Kidney glomerular epithelial cell (primary cell): ENCODE data around the gene EHBP1L1.

Experiments
- DNase-seq: peaks from one replicate; lab custom pipeline; 2025; lab: John Stamatoyannopoulos, UW

Gene EHBP1L1

DNA sequence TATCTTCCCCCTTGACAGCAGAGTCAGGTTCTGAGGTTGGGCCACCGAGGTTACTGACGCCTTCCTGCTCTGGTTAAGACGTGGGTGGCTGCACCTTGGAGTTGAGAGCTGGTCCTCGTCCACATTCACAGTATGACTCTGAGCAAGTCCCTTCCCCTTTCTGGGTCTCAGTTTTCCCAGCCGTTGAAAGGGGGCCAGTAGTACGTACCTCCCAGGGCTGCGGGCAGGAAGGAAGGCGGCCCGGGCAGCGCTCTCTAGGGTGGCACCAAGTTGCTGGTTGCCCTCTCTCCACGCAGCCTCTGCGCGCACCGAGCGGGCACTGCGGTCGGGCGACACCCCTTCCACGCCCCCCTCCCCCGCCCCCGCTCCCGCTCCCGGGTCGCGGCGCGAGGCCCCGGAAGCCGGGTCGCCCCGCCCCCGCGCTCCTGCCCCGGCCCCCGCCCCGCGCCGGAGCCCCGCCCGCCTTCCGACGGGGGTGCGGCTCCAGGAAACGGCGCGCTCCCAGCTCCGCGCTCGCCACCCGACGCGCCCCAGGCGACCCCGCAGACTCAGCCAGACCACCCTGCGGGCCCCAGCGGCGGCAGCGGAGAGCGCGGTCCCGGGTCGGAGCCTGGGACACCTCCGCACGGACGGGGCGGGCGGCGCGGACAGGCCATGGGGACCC lies at the start of gene EHBP1L1:
Gene EHBP1L1 (plus strand): TSS at position 486 of the 664 bp plus-strand sequence. CDS start 250 bp downstream, outside the sequence.
- no peak for DNase-seq

DNA sequence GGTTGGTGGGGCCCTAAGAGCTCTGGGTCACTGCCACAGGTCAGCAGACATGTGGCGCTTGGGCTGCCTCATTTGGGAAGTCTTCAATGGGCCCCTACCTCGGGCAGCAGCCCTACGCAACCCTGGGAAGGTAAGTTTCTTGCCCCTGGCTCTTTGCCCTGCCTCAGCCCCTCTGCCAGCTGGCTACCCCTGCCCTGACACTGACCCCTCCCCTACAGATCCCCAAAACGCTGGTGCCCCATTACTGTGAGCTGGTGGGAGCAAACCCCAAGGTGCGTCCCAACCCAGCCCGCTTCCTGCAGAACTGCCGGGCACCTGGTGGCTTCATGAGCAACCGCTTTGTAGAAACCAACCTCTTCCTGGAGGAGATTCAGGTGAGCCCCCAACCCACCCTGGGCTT lies 49.1 kb upstream of the EHBP1L1 start:
- no peak for DNase-seq

DNA sequence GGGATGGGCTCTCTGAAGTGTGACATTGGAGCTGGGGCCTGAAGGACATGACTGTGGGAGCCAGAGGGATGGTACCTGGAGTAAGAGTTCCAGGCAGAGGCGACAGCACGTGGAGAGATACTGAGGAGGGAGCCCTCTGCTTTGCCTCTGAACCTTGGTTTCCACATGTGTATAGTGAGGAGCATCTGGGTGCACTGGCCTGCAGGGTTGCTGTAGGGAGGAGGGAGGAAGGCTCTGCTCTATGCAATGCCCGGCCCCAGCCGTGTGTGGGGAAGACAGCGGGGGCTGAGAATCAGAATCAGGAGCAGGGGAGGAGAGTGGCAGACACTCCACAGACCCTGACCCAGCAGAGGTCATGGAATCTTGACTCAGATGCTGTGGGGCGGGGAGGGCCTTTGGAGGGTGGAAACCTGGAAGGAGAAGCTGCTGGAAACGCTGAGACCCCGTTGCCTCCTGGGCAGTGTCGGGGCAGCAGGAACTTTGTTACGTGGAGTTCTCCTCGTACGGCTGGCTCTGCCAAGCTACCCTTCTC lies 47.0 kb upstream of the EHBP1L1 start:
- DNase-seq = no peak

DNA sequence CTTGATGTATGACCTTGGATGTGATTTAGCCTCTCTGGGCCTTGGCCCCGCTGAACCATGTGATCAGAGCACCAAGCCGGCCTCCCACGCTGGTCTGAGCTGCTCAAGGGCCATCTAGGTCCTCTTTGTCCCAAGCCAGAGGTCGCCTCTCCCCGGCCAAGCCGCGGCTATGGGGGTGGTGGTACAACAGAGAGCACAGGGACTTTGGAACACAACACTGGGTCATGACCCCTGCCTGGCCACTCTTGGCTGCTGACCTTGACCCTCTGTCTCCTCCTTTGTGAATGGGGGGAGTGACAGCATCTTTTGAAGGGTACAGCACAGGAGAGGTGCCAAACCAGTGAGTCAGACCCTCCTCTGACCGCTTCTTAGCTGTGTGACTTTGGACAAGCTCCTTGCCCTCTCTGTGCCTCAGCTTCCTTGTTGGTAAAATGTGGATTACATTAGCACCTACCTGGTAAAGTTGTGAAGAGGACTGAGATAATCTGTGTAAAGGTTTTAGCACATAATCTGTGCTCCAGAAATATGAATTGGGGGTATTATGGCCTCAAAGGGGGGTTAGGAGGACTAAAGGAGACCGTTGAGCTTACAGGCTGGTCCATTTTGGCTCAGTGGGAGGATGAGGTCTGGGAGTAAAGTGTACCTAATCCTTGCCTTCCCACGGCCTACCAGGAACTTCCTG lies 46.2 kb upstream of the EHBP1L1 start:
- no peak for DNase-seq

DNA sequence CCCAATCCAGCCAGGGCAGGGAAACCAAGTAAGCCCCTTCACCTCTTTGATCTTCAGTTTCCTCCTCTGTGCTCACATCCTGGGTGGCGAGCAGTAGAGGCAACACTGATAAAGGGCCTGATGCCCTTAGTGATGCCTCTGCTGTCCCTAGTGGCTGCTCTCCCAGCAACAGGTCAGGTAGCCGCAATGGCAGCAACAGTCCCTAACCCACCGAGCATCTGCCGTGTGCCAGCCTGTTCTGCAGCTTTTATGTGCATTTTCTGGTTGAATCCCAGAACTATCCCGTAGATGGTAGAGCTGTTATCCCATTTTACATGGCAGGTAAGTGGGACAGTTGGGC lies 45.7 kb upstream of the EHBP1L1 start:
- no peak for DNase-seq

DNA sequence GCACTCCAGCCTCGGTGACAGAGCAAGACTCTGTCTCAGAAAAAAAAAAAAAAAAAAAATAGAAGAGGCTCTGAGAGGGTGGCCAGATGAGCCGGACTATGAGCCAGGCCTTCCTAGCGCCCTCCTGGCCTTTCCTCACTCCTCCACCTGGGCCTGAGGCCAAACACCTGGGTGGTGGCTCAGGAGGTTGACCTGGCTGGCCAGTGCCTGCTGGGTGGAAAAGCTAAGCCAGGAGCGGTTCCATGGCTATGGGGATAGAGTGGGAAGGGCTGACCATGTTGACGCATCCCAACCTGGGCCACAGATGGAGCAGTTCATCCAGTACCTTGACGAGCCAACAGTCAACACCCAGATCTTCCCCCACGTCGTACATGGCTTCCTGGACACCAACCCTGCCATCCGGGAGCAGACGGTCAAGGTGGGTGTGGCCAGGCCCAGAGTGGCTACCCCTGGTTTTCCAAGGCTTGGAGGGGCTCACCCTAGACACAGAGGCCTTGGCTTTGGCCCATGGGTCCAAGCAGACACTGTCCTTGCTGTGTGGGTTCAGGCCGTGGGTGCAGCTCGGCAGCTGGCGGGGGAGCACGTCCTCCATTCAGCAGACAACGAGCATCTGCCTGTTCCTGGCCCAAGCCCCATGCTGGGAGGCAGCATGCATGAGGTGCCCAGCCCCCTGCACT lies 43.3 kb upstream of the EHBP1L1 start:
- DNase-seq = no peak

DNA sequence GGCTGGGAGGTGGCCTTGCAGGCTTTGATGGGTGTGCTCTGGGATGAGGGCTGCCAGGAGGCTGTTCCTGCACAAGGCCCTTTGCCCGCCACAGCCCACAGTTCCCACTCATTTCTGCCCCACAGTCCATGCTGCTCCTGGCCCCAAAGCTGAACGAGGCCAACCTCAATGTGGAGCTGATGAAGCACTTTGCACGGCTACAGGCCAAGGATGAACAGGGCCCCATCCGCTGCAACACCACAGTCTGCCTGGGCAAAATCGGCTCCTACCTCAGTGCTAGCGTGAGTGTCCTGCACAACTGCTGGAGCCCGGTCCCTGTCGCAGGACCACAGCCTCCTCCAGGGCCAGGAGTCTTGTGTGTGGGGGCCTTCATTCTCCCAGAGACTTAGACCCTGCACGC lies 40.8 kb upstream of the EHBP1L1 start:
- DNase-seq = no peak

DNA sequence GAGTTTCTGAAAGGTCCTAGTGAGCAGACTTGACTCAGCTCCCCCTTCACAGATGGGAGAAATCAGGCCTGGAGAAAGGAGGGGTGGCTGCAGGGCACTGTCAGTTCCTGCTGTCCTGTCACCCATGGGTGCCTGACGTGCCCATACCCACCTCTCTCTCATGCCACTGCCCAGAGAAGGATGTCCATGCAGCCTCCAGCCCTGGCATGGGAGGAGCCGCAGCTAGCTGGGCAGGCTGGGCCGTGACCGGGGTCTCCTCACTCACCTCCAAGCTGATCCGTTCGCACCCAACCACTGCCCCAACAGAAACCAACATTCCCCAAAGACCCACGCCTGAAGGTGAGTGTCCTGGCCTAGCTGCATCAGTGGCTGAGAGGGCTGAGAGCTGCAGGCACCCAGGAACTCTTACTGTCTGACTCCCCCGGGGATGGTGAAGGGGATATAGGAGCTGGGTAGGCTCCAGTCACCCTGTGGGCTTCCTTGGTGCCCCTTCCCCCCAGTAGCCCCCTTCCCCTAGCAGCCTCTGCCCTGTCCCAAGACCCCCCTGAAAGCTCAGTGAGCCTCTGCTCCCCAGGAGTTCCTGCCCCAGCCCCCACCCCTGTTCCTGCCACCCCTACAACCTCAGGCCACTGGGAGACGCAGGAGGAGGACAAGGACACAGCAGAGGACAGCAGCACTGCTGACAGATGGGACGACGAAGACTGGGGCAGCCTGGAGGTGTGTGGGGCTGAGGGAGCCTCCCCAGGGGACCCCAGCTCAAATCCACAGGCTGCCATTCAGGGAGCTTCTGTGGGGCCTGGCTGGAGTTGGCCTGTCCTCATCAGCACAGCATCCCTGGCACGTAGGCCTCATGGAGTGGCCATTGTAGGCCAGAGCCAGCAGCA lies 39.2 kb upstream of the EHBP1L1 start:
- DNase-seq = no peak

DNA sequence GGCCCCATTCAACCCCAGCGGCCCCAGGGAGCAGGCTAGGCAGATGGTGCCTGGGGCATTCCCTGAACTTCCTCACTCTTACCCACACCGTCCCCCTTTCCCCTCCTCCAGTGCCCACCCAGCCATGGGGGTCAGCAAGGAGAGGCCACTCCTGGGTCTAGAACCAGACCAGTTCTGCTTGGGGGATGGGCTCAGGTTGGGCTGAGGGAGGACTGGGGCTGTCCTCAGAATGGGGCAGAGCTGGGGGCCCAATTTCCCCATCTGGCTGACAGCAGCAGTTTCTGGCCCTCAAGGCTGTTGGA lies 38.6 kb upstream of the EHBP1L1 start:
- DNase-seq = no peak

DNA sequence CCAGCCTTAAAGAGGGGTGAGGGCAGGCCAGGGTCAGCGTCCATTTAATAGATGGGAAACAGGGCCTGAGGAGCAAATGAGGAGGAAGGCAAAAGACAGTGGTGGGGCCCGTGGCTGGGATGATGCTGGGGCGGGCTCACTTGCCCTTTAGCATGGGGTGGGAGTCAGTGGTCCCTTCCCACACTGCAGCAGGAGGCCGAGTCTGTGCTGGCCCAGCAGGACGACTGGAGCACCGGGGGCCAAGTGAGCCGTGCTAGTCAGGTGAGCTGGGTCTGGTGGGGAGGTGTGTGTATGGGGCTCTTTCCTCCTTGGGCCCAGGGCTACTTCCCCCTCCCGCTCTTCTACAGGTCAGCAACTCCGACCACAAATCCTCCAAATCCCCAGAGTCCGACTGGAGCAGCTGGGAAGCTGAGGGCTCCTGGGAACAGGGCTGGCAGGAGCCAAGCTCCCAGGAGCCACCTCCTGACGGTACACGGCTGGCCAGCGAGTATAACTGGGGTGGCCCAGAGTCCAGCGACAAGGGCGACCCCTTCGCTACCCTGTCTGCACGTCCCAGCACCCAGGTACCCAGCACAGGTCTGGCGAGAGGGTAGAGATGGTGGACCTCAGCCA lies 38.1 kb upstream of the EHBP1L1 start:
- no peak for DNase-seq

DNA sequence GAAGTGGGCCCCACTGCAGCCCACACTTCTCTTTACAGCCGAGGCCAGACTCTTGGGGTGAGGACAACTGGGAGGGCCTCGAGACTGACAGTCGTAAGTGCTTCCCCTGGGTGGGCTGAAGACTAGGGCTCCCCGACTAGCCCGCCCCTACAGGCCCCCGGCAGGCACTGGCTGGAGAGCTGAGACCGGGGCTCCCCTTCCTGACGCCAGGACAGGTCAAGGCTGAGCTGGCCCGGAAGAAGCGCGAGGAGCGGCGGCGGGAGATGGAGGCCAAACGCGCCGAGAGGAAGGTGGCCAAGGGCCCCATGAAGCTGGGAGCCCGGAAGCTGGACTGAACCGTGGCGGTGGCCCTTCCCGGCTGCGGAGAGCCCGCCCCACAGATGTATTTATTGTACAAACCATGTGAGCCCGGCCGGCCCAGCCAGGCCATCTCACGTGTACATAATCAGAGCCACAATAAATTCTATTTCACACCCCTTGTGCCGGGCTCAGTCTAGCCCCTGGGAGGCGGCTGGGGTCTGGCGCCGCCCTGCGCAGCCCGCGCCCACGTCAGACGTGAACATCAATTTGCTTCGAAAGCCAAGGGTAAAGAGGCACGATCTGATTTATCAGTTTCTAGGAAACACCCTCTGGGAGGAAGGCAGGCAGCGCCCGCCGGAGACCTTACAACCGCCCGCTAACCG lies 37.5 kb upstream of the EHBP1L1 start:
- DNase-seq = no peak

DNA sequence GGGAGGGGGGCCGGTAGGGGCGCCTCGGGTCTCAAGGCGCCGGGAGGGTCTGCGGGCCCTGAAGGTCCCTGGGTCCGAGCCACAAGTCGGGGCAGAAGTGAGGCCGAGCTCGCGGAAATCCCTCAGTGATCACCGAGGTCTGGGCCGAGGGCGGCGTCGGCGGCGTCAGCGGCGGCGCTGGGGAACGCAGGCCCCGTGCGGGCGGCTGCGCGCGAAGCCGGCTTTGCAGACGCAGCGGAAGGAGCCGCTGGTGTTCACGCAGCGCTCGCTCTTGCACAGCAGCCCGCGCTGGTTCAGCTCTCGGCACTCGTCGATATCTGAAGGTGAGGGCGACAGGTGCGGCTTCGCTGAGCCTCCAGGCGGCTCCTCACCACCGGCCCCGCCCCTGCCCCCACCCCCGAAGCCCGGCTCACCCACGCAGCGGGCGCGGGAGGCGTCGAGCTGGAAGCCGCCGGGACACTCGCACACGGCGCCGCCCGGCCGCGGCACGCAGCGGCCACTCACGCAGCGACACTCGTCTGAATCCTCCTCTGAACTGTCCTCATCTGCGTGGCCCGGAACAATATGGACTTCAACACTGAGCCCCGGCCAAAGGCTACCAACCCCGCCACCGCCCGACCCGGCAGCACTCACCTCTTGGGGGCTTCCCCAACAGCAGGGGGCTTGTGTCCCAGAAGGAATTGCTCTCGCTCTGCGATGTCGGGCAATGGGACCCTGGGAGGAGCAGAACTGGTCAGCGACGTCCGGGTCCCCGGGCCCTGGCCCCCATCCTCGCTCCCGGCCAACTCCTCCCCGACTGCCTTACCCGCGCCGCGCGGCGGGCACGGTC lies 36.7 kb upstream of the EHBP1L1 start:
- no peak for DNase-seq

DNA sequence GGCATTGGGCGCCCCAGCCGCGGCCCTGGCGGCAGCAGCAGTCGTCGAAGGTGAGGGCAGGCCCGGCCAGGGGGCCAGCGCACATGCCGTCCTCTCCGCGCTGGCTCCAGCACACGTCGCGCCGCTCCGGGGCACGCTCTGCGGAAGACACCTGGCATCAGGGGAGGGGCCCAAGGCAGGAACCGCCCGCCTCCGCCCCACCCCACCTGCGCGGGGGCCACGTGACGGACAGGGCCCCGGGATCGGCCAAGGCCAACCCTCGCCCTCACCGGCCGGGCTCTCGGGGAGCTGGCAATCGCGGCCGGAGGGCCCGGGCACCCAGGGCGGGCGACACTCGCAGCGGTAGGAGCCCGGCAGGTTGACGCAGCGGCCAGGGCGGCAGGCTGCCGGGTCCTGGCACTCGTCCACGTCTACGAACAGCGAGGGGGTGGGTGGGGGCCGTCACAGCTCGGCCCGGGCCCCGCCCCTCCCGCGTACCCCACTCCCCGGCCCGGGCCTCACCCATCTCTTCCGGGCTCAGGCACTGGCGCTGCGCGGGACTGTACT lies 36.0 kb upstream of the EHBP1L1 start:
- DNase-seq = no peak

DNA sequence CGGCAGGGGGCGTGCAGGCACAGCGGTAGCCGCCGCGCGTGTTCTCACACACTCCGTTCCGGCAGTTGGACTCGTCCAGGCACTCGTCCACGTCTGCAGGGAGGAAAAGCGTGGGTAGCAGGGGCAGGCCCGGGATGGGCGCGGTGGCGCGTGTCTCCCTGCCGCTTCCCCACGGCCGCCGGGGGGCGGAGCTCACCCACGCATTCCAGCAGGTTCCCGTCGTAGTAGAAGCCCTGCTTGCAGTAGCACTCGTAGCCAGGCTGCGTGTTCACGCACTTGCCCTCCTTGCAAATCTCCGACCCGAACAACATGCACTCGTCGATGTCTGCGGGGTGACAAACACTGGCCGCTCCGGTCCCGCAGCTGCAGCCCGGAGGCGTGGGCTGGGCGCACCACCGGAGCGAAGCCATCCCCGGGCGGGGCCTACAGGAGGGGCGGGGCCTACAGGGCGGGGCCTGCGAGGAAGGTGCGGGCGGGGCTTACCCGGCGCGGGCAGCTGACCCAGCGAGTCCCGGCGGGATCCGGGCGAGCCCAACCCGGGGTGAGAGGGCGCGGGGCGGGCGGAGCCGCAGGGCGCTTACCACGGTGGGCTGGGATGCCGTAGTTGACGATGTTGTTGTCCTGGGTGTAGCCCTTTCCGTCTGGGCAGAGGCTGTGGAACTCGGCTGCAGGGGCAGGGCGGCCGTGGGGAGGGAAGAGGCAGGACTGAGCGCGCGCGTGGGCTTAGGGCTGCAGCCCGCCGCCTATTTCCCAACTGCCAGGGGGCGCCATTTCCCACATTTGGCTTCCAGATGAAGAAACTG lies 35.4 kb upstream of the EHBP1L1 start:
- no peak for DNase-seq

DNA sequence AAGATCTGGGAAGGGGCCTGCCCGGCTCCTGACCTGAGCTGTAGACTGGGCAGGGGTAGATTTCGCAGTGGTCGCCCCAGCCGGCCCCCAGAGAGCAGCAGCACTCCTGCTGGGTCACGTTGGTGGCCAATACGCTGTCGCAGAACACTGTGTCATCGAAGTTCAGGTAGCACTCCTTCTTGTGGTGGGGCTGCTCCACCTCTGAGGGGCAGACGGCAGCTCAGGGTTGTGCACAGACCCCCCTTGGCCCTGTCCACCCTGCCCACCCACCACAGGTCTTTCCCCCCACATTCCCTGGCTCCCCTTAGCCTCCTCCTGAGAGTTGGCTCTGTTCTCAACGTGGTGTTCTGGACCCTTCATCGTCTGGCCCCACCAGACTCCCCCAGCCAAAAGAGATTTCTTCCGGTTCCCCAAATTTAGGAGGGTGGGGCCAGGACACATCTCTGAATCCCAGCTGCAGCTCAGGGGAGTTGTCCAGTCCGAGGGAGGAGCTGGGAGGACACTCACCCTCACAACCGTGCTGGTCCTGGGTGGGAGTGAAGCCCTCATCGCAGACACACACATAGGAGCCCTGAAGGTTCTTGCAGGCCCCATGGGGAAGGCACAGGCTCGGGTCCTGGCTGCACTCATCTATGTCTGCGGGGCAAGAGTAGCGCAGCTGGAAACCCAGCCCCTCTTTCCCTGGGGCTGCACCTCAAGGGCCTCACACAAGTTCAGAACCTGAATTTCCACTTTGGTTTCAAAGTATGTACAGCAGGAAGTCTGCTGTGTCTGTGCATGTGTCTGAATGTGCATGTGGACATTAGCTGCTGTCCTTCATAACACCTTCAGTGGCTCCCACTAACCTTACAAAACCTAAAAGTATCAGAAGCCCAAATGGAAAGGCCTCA lies 34.5 kb upstream of the EHBP1L1 start:
- no peak for DNase-seq

DNA sequence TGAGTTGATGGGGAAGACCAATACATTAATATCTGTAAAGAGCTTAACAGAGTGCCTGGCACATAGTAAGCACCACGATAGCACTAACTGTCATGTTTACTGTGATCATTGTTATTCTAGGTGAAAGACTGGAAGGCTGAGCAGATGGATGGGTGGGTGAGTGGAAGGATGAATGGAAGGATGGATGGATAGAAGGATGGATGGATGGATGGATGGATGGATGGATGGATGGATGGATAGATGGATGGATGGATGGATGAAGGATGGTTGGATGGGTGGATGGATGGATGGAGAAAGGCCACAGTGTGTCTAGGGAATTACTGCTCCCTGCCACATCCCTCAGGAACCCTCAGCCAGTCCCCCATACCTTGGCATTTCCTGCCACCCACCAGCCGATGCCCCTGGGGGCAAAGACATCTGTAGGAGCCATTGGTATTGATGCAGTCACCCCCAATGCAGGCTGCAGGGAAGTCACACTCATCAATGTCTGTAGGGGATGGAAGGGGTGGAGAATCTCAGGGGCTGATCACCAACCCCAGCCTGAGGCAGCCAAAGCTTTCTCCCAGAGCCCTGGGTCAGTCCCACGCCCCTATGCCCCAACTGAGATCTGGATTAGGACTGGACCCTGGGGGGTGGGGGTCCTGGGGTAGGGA lies 33.0 kb upstream of the EHBP1L1 start:
- no peak for DNase-seq

DNA sequence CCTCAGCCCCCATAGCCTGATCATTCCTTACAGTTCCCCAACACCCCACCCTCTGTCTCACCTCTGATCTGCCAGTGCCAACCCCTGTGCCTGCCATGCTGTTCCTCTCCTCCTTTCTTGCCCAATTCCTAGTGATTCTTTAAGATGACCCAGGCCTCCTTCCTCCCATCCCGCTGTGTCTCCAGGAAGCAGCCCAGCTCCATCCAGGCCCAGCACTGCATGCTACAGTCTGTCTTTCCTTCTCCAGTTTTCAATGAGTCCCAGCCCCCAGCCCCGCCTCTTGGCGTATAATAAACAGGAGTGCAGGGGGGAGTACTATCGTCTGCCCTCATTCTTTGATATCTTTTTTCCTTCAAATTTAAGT lies 30.0 kb upstream of the EHBP1L1 start:
- DNase-seq = no peak
